Uterus (tissue), 2 donors: ENCODE data around the gene C14orf180.

ENCODE experiments used
- POLR2A ChIP-seq, 2 donors: fragments of 450-650 bp; IDR thresholded peaks; one replicate each; pipeline ENCODE4 v1.6.1; 2016; ENCODE audit warnings: antibody characterized with exemption in 2 of 2, mild to moderate bottlenecking in 1 of 2, moderate library complexity in 1 of 2
- TF ChIP-seq, protein P1 (sequence below), 4 experiments: fragments of 200-600 bp in 2 of 4; fragments of 450-650 bp in 2 of 4; sonication (generic) in 2 of 4; IDR thresholded peaks; one replicate each; pipeline ENCODE4 v1.5.1; 2016 to 2019; ENCODE audit warnings: antibody characterized with exemption in 4 of 4, mild to moderate bottlenecking in 2 of 4, moderate library complexity in 1 of 4

DNA sequence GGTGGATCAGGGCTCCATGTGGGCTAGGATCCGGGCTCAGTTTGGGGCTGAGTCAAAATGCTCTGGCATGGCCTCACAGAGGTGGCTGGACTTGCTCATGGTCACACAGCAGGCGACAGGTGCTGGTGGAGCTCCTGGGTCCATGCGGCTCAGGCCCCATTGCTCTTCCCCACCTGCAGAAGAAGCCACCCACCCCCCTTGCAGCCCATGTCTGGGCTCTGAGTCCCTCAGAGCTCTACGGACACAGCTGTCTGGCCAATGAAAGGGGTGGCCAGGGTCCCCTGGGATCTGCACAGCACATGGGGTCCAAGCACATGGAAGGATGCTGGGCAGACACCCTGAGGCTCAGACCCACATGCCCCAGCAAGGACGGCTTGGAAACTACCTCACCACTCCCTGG lies 17.0 kb upstream of the C14orf180 start:
- TF ChIP-seq, protein P1, sequence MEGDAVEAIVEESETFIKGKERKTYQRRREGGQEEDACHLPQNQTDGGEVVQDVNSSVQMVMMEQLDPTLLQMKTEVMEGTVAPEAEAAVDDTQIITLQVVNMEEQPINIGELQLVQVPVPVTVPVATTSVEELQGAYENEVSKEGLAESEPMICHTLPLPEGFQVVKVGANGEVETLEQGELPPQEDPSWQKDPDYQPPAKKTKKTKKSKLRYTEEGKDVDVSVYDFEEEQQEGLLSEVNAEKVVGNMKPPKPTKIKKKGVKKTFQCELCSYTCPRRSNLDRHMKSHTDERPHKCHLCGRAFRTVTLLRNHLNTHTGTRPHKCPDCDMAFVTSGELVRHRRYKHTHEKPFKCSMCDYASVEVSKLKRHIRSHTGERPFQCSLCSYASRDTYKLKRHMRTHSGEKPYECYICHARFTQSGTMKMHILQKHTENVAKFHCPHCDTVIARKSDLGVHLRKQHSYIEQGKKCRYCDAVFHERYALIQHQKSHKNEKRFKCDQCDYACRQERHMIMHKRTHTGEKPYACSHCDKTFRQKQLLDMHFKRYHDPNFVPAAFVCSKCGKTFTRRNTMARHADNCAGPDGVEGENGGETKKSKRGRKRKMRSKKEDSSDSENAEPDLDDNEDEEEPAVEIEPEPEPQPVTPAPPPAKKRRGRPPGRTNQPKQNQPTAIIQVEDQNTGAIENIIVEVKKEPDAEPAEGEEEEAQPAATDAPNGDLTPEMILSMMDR (IDR thresholded peaks at IDR 0.05): no peak
- TF ChIP-seq POLR2A (IDR thresholded peaks at IDR 0.05): no peak
